Ishikawa (cell line): ENCODE results near the gene CYB5D1.

Experiments
- CEBPB ChIP-seq: IDR thresholded peaks from 2 replicates; pipeline ENCODE4 v1.6.1; 2012
- CREB1 ChIP-seq: IDR thresholded peaks from 2 replicates; pipeline ENCODE4 v1.6.1; 2012; ENCODE audit warnings: low read depth
- EGR1 ChIP-seq: IDR thresholded peaks from 2 replicates; pipeline ENCODE4 v1.6.1; 2012
- EP300 ChIP-seq: IDR thresholded peaks from 2 replicates; pipeline ENCODE4 v1.6.1; 2012; ENCODE audit warnings: borderline replicate concordance
- FOXM1 ChIP-seq: IDR thresholded peaks from 2 replicates; pipeline ENCODE4 v1.6.1; 2012; ENCODE audit warnings: low read depth, borderline replicate concordance
- MAX ChIP-seq: IDR thresholded peaks from 2 replicates; pipeline ENCODE4 v1.6.1; 2012
- NFIC ChIP-seq: IDR thresholded peaks from 2 replicates; pipeline ENCODE4 v1.6.1; 2012
- RAD21 ChIP-seq: IDR thresholded peaks from 2 replicates; pipeline ENCODE4 v1.6.1; 2012; ENCODE audit warnings: low read depth
- REST ChIP-seq: IDR thresholded peaks from 2 replicates; pipeline ENCODE4 v1.6.1; 2012; ENCODE audit warnings: low read depth, mild to moderate bottlenecking
- TAF1 ChIP-seq: IDR thresholded peaks from 2 replicates; pipeline ENCODE4 v1.6.1; 2012; ENCODE audit warnings: low read depth, mild to moderate bottlenecking
- TCF12 ChIP-seq: IDR thresholded peaks from 2 replicates; pipeline ENCODE4 v1.6.1; 2012; ENCODE audit warnings: low read depth
- TEAD4 ChIP-seq: IDR thresholded peaks from 2 replicates; pipeline ENCODE4 v1.6.1; 2012
- USF1 ChIP-seq: IDR thresholded peaks from 2 replicates; pipeline ENCODE4 v1.6.1; 2012
- YY1 ChIP-seq: IDR thresholded peaks from 2 replicates; pipeline ENCODE4 v1.6.1; 2012; ENCODE audit warnings: low read depth
- ZBTB7A ChIP-seq: IDR thresholded peaks from 2 replicates; pipeline ENCODE4 v1.6.1; 2012; ENCODE audit warnings: low read depth

The CYB5D1 gene

GRCh38 chr17:7837408-7838088, 20.3 kb upstream of the CYB5D1 start:
- TF ChIP-seq EP300 (no peak), FOXM1 (no peak), MAX (no peak), EGR1 (no peak), CEBPB (no peak), CREB1 (no peak), TAF1 (no peak), TEAD4 (no peak), NFIC (no peak), ZBTB7A (no peak), REST (no peak), USF1 (no peak), RAD21 (no peak)

- TF ChIP-seq YY1 (no peak), TCF12 (no peak), RAD21 (no peak), USF1 (no peak), ZBTB7A (no peak), MAX (no peak), TEAD4 (no peak), REST (no peak), FOXM1 (no peak), EGR1 (no peak), EP300 (no peak)
These were observed 19.4 kb upstream of the CYB5D1 start for GRCh38 chr17:7838090-7839075.

- TF ChIP-seq EGR1, result no peak
- TF ChIP-seq CREB1, result no peak
- TF ChIP-seq TAF1, result no peak
- TF ChIP-seq REST, result no peak
- no peak for TF ChIP-seq CEBPB
- no peak for TF ChIP-seq USF1
- no peak for TF ChIP-seq FOXM1
- TF ChIP-seq TEAD4, result no peak
- no peak for TF ChIP-seq RAD21
- no peak for TF ChIP-seq YY1
- no peak for TF ChIP-seq EP300
- TF ChIP-seq MAX, result no peak
- no peak for TF ChIP-seq TCF12
- TF ChIP-seq ZBTB7A, result no peak
- TF ChIP-seq NFIC, result no peak
These were observed 18.5 kb upstream of the CYB5D1 start for GRCh38 chr17:7839190-7839875.
